Skeletal muscle tissue (tissue), 4 donors: ENCODE results near the gene ERFL. TPM values are rescaled to one million over a fixed set of nuclear protein-coding genes. Genes with fewer than 3 reads are reported as not detected.

Source experiments
- H3K27ac ChIP-seq: one replicate; pipeline ENCODE4 v1.7.0; 2013; ENCODE audit warnings: mild to moderate bottlenecking, low read depth, low read length, inconsistent platforms
- H3K27me3 ChIP-seq, 3 donors: one replicate each; pipeline ENCODE4 v1.7.0; 2013; ENCODE audit warnings: low read length in 3 of 3; ENCODE audit not compliant: control insufficient read depth in 3 of 3, insufficient read depth in 3 of 3
- H3K36me3 ChIP-seq, 3 donors: one replicate each; pipeline ENCODE4 v1.7.0; 2013; ENCODE audit warnings: low read length in 3 of 3; ENCODE audit not compliant: control insufficient read depth in 3 of 3, insufficient read depth in 3 of 3
- H3K4me1 ChIP-seq, 3 donors: one replicate each; pipeline ENCODE4 v1.7.0; 2013; ENCODE audit warnings: low read length in 3 of 3, mild to moderate bottlenecking in 3 of 3; ENCODE audit not compliant: control insufficient read depth in 3 of 3, insufficient read depth in 3 of 3
- H3K4me3 ChIP-seq, 3 donors: one replicate each; pipeline ENCODE4 v1.7.0; 2013; ENCODE audit warnings: low read length in 3 of 3
- H3K9ac ChIP-seq, 3 donors: one replicate each; pipeline ENCODE4 v1.7.0; 2013; ENCODE audit warnings: low read length in 3 of 3, mild to moderate bottlenecking in 3 of 3, moderate library complexity in 2 of 3, low read depth in 1 of 3
- H3K9me3 ChIP-seq, 3 donors: one replicate each; pipeline ENCODE4 v1.7.0; 2013; ENCODE audit warnings: low read length in 3 of 3; ENCODE audit not compliant: control insufficient read depth in 3 of 3
- total RNA-seq: library from RNA; depleted of rRNA; stranded (reverse); fragments of >200 nt; gene quantifications from one replicate; pipeline ENCODE4 v1.2.3, GENCODE V29; 2014
- donor health status: Osteomylitis.

Gene ERFL
- total RNA-seq = not detected

DNA sequence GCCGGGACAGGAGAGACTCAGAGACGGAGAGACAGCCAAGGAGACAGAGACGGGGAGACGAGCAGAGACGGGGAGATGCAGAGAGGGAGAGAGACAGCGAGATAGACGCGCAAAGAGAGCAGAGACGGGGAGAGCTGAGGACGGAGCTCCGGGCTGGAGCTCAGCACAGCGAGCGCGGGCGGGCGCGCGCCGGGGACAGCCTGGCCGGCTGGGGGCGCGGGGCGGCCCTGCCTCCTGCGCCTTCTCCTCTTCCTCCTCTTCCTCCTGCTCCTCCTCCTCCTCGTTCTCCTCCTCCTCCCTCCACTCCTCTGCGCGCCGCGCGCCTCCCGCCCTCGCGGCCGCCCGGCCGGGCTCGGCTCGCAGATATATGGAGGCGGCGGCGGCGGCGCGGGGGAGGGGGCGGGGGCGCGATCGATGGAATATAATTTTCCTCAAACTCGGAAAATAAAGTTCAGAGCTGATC, at the start of gene ERFL:
Gene ERFL (minus strand): TSS at position 229 of the 463 bp plus-strand sequence. CDS start 15,530 bp downstream, outside the sequence.
- Histone ChIP-seq H3K4me3 (peak within 1 kb of the TSS in 1 of 3 donors; percentile 24), H3K9me3 (peaks cover 0 to 5% (median 0%) of the 10 kb centered on the region in 3 donors), H3K27ac (no peak within 1 kb of the TSS), H3K4me1 (peaks cover 4 to 9% (median 7%) of the 10 kb centered on the region in 3 donors), H3K9ac (no peak within 1 kb of the TSS), H3K27me3 (peaks cover 84 to 90% (median 86%) of the 10 kb centered on the region in 3 donors), H3K36me3 (no peaks in the 10 kb centered on the region)

DNA sequence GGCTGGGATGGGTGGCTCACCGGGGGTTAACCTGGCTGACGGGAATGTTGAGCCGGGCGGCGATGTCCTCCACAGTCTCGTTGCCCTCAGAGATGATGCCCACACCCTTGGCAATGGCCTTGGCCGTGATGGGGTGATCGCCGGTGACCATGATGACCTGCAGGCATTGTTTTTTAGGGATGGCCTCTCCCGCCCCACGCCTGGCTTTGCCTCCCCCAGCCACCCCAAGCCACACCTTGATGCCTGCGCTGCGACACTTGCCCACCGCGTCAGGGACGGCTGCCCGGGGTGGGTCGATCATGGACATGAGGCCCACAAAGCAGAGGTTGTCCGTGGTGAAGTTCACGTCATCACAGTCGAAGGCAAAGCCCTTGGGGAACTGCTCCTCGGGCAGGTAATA, 49.7 kb upstream of the ERFL start:
- Histone ChIP-seq H3K27ac (no peak overlapping the region), H3K36me3 (no peaks in the 10 kb centered on the region), H3K27me3 (peaks cover 0 to 12% (median 6%) of the 10 kb centered on the region in 3 donors), H3K9me3 (no peaks in the 10 kb centered on the region), H3K4me1 (no peaks in the 10 kb centered on the region), H3K9ac (no peak overlapping the region), H3K4me3 (no peak overlapping the region)

DNA sequence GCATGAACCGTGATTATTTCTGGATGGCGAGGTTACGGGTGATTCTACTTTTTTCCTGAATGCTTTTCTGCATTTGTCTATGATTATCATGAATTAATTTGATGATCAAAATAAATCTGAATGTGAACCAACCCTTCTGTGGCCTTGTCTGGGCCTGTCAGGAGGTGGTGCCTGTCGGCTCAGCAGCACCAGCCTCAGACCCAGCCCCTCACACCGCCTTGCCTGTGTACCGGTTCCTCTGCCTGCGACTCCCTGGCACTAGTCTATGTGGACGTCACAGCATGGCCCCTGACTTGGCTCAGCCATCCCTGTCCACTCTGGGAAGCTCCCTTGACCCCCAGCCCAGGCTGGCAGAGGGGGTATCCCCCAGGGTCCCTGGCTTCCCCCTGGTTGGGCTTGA, 46.4 kb upstream of the ERFL start:
- Histone ChIP-seq H3K36me3 (no peaks in the 10 kb centered on the region), H3K27ac (no peak overlapping the region), H3K4me3 (no peak overlapping the region), H3K9me3 (no peaks in the 10 kb centered on the region), H3K27me3 (peaks cover 2 to 9% (median 3%) of the 10 kb centered on the region in 3 donors), H3K9ac (no peak overlapping the region), H3K4me1 (no peaks in the 10 kb centered on the region)

DNA sequence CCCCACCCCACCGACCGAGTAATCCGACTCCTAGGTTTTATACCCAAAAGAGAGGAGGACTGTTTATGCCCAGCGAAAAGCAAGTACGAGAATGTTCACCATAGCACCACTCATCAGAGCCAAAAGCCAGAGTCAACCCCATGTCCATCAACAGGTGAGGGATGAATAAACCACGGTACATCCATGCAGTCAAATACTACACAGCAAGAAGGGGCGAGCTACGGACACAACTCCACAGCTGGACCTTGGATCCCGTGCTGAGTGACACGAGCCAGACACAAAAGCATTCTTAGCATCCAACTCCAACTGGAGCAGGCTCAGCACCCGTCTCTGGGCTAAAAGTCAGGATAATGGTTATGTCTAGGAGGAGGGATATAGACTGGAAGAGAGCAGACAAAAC, 43.1 kb upstream of the ERFL start:
- H3K27me3 ChIP-seq = peaks cover 3 to 23% (median 20%) of the 10 kb centered on the region in 3 donors
- H3K36me3 ChIP-seq = no peaks in the 10 kb centered on the region
- no peaks in the 10 kb centered on the region for H3K4me1 ChIP-seq
- H3K27ac ChIP-seq = no peak overlapping the region
- no peak overlapping the region for H3K4me3 ChIP-seq
- H3K9ac ChIP-seq = no peak overlapping the region
- no peaks in the 10 kb centered on the region for H3K9me3 ChIP-seq

DNA sequence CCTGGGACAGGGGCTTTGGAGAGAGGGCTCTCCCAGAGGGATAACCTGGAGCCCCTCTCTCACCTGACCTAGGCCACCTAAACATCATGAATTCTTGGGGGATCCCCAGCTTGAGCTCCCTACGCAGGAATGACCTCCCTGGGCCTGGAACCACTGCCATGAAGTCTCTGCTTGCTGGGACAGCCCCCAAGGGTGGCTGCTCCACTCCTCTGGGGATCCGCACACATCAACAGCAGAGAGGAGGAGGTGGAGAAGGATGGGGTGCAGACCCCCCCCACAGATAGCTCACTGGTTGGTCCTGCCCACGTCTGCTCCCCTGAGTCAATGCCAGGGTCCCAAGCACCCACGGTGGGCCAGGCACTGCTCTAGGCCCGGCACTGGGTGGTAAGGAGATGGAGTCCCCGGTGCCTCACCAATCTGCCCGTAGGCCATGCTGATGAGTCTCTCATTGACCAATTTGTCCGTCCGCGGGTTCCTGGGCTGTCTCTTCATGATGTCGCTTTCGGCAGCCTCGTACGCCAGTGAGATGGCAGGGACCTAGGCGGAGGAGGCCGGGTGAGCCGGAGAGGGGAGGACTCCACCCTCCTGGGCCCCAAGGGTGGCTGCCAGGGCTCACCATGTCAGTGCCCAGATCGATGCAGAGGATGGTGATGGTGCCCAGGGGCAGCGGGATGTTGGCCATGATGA, 41.7 kb upstream of the ERFL start:
- H3K36me3 ChIP-seq = no peaks in the 10 kb centered on the region
- H3K27me3 ChIP-seq = peaks cover 3 to 24% (median 24%) of the 10 kb centered on the region in 3 donors
- H3K4me3 ChIP-seq = no peak overlapping the region
- H3K9ac ChIP-seq = no peak overlapping the region
- H3K9me3 ChIP-seq = no peaks in the 10 kb centered on the region
- no peaks in the 10 kb centered on the region for H3K4me1 ChIP-seq
- H3K27ac ChIP-seq = no peak overlapping the region

DNA sequence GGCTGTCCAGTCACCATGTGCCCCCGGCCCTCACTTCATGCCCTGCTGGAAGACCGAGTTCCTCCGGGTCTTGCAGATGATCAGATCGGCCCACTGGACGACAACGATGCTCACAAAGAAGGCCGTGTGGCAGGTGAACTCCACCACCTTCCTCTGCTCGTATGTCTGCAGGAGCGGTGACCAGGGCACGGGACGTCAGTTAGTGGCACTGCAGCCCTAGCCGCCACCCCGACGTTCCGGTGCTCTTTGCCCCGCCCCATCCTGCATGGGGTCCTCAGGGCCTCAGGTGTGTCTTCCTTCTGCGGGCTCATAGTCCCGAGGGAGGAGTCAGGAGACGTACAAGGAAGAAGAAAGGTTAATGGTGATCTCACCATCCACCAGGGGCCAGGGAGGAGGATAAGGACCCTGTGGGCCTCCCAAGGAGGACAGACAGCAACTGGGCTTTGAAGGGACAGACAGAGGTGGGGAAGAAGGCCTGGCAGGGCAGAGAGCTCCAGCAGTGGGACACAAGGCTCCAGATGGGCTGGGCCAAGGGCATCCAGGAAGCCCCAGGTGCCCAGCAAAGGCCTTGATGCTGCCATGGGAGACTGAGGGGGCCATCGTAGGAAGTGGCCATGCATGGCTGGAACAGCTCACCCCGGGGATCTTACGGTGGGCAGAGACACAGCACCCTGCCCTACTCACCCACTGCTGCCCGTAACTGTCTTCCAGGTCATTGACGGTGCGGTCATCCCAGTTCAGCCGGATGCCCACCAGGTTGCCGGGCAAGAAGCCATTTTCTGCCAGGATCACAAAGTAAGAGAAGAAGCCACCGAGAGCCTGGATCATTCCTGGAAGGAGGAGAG, 40.7 kb upstream of the ERFL start:
- Histone ChIP-seq H3K36me3 (no peaks in the 10 kb centered on the region), H3K27ac (no peak overlapping the region), H3K27me3 (peaks cover 3 to 24% (median 24%) of the 10 kb centered on the region in 3 donors), H3K4me1 (no peaks in the 10 kb centered on the region), H3K9me3 (no peaks in the 10 kb centered on the region), H3K9ac (no peak overlapping the region), H3K4me3 (no peak overlapping the region)

DNA sequence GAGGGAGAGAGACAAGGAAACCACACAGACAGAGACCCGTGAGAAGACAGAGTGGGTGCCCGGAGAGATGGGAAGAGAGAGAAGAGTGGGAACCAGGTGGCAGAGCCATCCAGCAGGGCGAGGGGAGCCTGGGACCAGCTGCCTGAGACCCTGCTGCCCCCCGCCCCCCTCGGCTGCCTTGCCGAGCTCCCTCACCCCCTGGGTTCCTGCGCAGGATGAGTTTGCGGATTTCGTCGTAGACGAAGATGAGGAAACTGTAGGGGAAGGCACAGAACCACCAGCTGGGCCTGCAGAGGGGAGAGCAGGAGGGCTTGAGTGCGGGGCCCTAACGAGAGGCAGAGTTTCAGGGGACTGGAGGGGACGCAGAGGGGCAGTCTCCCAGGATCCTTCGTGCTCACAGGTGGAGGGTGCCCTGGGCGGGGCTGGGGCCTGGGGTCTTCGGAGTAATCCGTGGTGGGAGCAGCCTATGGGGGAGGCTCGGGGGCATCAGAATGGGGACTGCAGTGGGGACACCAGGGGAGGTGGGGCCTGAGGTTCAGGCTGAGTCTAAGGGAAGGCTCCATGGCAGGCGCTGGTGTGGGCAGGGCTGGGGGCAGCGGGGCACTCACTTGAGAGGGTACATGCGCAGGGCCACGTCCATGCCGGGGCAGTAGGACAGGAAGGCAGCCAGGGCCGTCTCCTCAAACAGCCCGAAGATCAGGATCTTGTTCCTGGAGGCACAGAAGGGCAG, 39.0 kb upstream of the ERFL start:
- no peaks in the 10 kb centered on the region for H3K9me3 ChIP-seq
- no peaks in the 10 kb centered on the region for H3K36me3 ChIP-seq
- H3K4me1 ChIP-seq = no peaks in the 10 kb centered on the region
- H3K27ac ChIP-seq = no peak overlapping the region
- no peak overlapping the region for H3K4me3 ChIP-seq
- H3K27me3 ChIP-seq = peaks cover 3 to 24% (median 24%) of the 10 kb centered on the region in 3 donors
- no peak overlapping the region for H3K9ac ChIP-seq

DNA sequence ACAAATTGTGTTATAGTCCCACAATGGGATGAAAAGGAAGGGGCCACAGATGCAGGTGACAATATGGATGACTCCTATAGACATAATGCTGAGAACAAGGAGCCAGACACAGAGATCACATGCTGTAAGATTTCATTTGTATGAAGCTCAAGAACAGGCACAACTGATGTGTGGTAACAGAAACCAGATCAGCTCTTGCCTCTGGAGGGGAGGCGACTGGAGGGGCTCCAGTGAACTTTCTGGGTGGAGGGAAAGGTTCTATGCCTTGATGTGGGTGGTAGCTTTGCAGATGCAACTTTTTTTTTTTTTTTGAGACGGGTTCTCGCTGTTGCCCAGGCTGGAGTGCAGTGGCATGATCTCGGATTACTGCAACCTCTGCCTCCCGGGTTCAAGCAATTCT, 36.9 kb upstream of the ERFL start:
- Histone ChIP-seq H3K36me3 (no peaks in the 10 kb centered on the region), H3K4me3 (no peak overlapping the region), H3K9ac (no peak overlapping the region), H3K4me1 (no peaks in the 10 kb centered on the region), H3K27me3 (peaks cover 0 to 22% (median 20%) of the 10 kb centered on the region in 3 donors), H3K27ac (no peak overlapping the region), H3K9me3 (no peaks in the 10 kb centered on the region)

DNA sequence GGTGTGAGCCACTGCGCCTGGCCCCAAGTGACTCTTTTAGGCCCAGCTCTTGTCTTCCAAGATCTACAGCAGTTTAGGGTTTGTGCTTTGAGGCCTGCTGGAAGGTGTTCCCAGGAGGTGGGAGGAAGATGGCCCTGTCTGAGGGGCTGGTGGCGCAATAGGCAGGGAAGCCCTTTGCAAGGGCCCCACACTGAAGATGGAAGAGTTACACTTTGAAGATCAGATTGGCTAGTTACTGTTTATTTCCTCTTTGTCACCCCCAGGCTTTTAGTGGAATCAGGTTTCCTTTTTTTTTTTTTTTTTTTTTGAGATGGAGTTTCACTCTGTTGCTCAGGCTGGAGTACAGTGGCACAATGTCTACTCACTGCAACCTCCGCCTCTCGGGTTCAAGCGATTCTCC, 32.7 kb upstream of the ERFL start:
- Histone ChIP-seq H3K4me3 (no peak overlapping the region), H3K9ac (no peak overlapping the region)

More for the DNA sequence above, 32.7 kb upstream of the ERFL start:
- no peaks in the 10 kb centered on the region for H3K9me3 ChIP-seq
- H3K27ac ChIP-seq = no peak overlapping the region
- H3K36me3 ChIP-seq = peaks cover 5 to 9% (median 9%) of the 10 kb centered on the region in 3 donors
- peaks cover 0 to 1% (median 0%) of the 10 kb centered on the region in 3 donors for H3K27me3 ChIP-seq
- peaks cover 16 to 20% (median 17%) of the 10 kb centered on the region in 3 donors for H3K4me1 ChIP-seq
